H1 (cell line): Measurements from ENCODE around the gene SCD. TPM values are rescaled to one million over a fixed set of nuclear protein-coding genes. Genes with fewer than 3 reads are reported as not detected.
A peak's percentile ranks its signal among the peaks of the same experiment; 100 is the strongest.

Experiments used
- CTCF ChIA-PET: fragments of 300-600 bp; sonication (Branson Sonifier 250); formaldehyde crosslinking; loops from one replicate; lab custom pipeline; 2021; ENCODE audit not compliant: partially characterized antibody; lab: Charles Lee
- POLR2A ChIA-PET: fragments of 300-600 bp; sonication (Branson Sonifier 250); formaldehyde crosslinking; loops from one replicate; lab custom pipeline; 2021; ENCODE audit warnings: inconsistent platforms; ENCODE audit not compliant: partially characterized antibody; lab: Charles Lee
- DNase-seq, 2 experiments: peaks; one replicate each; pipeline versions ENCODE4 v3.0.0 to v3.0.0-alpha.2; 2010 to 2022; ENCODE audit warnings: low spot score in 2 of 2, low read depth in 1 of 2, mixed read lengths in 1 of 2
- FAIRE-seq: peaks from 2 replicates; lab custom pipeline; 2011; peaks lifted over from hg19 to GRCh38; lab: Jason Lieb, UNC
- H2AFZ ChIP-seq: 2 replicates; pipeline ENCODE4 v1.8.1; 2012; ENCODE audit warnings: low read length, inconsistent platforms
- H2AK5ac ChIP-seq: 2 replicates; pipeline ENCODE4 v1.6.1; 2013; ENCODE audit warnings: low read depth, low read length
- H2BK120ac ChIP-seq: replicated peaks from 2 replicates; pipeline ENCODE3; 2013; ENCODE audit warnings: low read depth, low read length, inconsistent platforms
- H2BK12ac ChIP-seq: 2 replicates; pipeline ENCODE4 v1.6.1; 2013; ENCODE audit warnings: low read depth, low read length
- H2BK15ac ChIP-seq: 2 replicates; pipeline ENCODE4 v1.6.1; 2013; ENCODE audit warnings: low read length
- H2BK20ac ChIP-seq: 2 replicates; pipeline ENCODE4 v1.6.1; 2013; ENCODE audit warnings: low read length
- H2BK5ac ChIP-seq: 2 replicates; pipeline ENCODE4 v1.6.1; 2013; ENCODE audit warnings: low read depth, low read length
- H3K14ac ChIP-seq: 2 replicates; pipeline ENCODE4 v1.6.1; 2013; ENCODE audit warnings: inconsistent platforms; ENCODE audit not compliant: insufficient read length
- H3K18ac ChIP-seq: 2 replicates; pipeline ENCODE4 v1.6.1; 2013; ENCODE audit warnings: low read length; ENCODE audit errors: extremely low read depth
- H3K23ac ChIP-seq: 2 replicates; pipeline ENCODE4 v1.6.1; 2013; ENCODE audit warnings: inconsistent platforms; ENCODE audit not compliant: insufficient read length
- H3K23me2 ChIP-seq: 2 replicates; pipeline ENCODE4 v1.6.1; 2013; ENCODE audit warnings: low read depth, low read length
- H3K27ac ChIP-seq: 2 replicates; pipeline ENCODE4 v1.6.1; 2011; ENCODE audit warnings: low read depth, low read length, inconsistent platforms
- H3K27me3 ChIP-seq, 4 experiments: replicated peaks in 1 of 4; 1 replicate in 1 of 4; 2 replicates in 3 of 4; pipeline versions ENCODE4 v1.6.1 to v1.8.1; 2011 to 2013; ENCODE audit warnings: low read length in 3 of 4, mild to moderate bottlenecking in 3 of 4, inconsistent platforms in 2 of 4, mixed read lengths in 2 of 4, moderate library complexity in 1 of 4; ENCODE audit not compliant: control insufficient read depth in 3 of 4, insufficient read depth in 3 of 4; ENCODE audit errors: extremely low read depth in 1 of 4
- H3K36me3 ChIP-seq, 4 experiments: 2 replicates each; pipeline versions ENCODE4 v1.6.1 to v1.8.1; 2011 to 2013; ENCODE audit warnings: mild to moderate bottlenecking in 4 of 4, low read length in 3 of 4, moderate library complexity in 2 of 4, control low read depth in 1 of 4, inconsistent platforms in 1 of 4; ENCODE audit not compliant: insufficient read depth in 4 of 4, control insufficient read depth in 2 of 4
- H3K4ac ChIP-seq: replicated peaks from 2 replicates; pipeline ENCODE3; 2013; ENCODE audit warnings: low read length, low read depth, mixed read lengths, inconsistent platforms; ENCODE audit not compliant: insufficient read length
- H3K4me1 ChIP-seq, 4 experiments: replicated peaks in 1 of 4; 1 replicate in 1 of 4; 2 replicates in 3 of 4; pipeline versions ENCODE4 v1.6.1 to v1.8.1; 2011 to 2013; ENCODE audit warnings: low read length in 3 of 4, inconsistent platforms in 2 of 4, mixed read lengths in 1 of 4; ENCODE audit not compliant: insufficient read depth in 4 of 4, control insufficient read depth in 3 of 4
- H3K4me2 ChIP-seq, 2 experiments: 2 replicates each; pipeline versions ENCODE4 v1.6.1 to v1.8.1; 2011 to 2013; ENCODE audit warnings: low read depth in 2 of 2, low read length in 2 of 2, control low read depth in 1 of 2, inconsistent platforms in 1 of 2, mild to moderate bottlenecking in 1 of 2; ENCODE audit not compliant: insufficient read depth in 1 of 2
- H3K4me3 ChIP-seq, 4 experiments: fragments of 200-600, 300-600 bp in 1 of 4; sonication (generic), shearing (Covaris generic), sonication (Bioruptor Twin) in 1 of 4; 2 replicates each; pipeline versions ENCODE4 v1.5.1 to v1.8.1; 2011 to 2016; ENCODE audit warnings: low read length in 4 of 4, low read depth in 3 of 4, control low read depth in 2 of 4, inconsistent platforms in 2 of 4, mild to moderate bottlenecking in 2 of 4, mixed read lengths in 1 of 4, moderate library complexity in 1 of 4; ENCODE audit not compliant: insufficient read depth in 2 of 4; ENCODE audit errors: extremely low read depth in 1 of 4
- H3K56ac ChIP-seq: replicated peaks from 2 replicates; pipeline ENCODE3; 2013; ENCODE audit warnings: low read depth, mild to moderate bottlenecking, mixed read lengths, low read length, inconsistent platforms; ENCODE audit not compliant: insufficient read length
- H3K79me1 ChIP-seq: 2 replicates; pipeline ENCODE4 v1.6.1; 2013; ENCODE audit warnings: low read depth, low read length, control low read depth
- H3K79me2 ChIP-seq, 2 experiments: 2 replicates each; pipeline versions ENCODE4 v1.6.1 to v1.8.1; 2012 to 2013; ENCODE audit warnings: low read length in 2 of 2, mild to moderate bottlenecking in 2 of 2, inconsistent platforms in 1 of 2; ENCODE audit not compliant: insufficient read depth in 2 of 2, control insufficient read depth in 1 of 2
- H3K9ac ChIP-seq, 4 experiments: replicated peaks in 1 of 4; 1 replicate in 1 of 4; 2 replicates in 3 of 4; pipeline versions ENCODE4 v1.6.1 to v1.8.1; 2011 to 2013; ENCODE audit warnings: low read depth in 3 of 4, low read length in 3 of 4, control low read depth in 2 of 4, mild to moderate bottlenecking in 2 of 4, moderate library complexity in 2 of 4, inconsistent platforms in 1 of 4; ENCODE audit errors: extremely low read depth in 1 of 4
- H3K9me3 ChIP-seq, 2 experiments: 2 replicates each; pipeline versions ENCODE4 v1.6.1 to v1.8.1; 2012 to 2013; ENCODE audit warnings: mild to moderate bottlenecking in 2 of 2, moderate library complexity in 2 of 2, control low read depth in 1 of 2, inconsistent platforms in 1 of 2, low read depth in 1 of 2, low read length in 1 of 2, mixed read lengths in 1 of 2; ENCODE audit not compliant: insufficient read depth in 2 of 2
- H4K20me1 ChIP-seq, 2 experiments: replicated peaks in 1 of 2; 2 replicates each; pipeline versions ENCODE3 to v1.8.1; 2011 to 2013; ENCODE audit warnings: inconsistent platforms in 2 of 2, low read length in 2 of 2, mild to moderate bottlenecking in 1 of 2; ENCODE audit not compliant: insufficient read depth in 2 of 2, control insufficient read depth in 1 of 2
- H4K5ac ChIP-seq: 2 replicates; pipeline ENCODE4 v1.6.1; 2013; ENCODE audit warnings: low read length, low read depth, mixed read lengths, inconsistent platforms; ENCODE audit not compliant: insufficient read length
- H4K8ac ChIP-seq: 2 replicates; pipeline ENCODE4 v1.8.0; 2013; ENCODE audit warnings: mild to moderate bottlenecking, moderate library complexity, low read length, inconsistent platforms; ENCODE audit not compliant: insufficient read depth; ENCODE audit errors: extremely low read depth
- H4K91ac ChIP-seq: replicated peaks from 2 replicates; pipeline ENCODE3; 2013; ENCODE audit warnings: low read length, mixed read lengths, inconsistent platforms; ENCODE audit not compliant: insufficient read length
- HDAC2 ChIP-seq, 2 experiments: fragments of 300-600 bp in 1 of 2; sonication (generic) in 1 of 2; IDR thresholded peaks; 2 replicates each; pipeline ENCODE4 v1.6.1; 2011 to 2012; ENCODE audit warnings: low read depth in 2 of 2, low read length in 2 of 2, mild to moderate bottlenecking in 2 of 2, moderate library complexity in 2 of 2, borderline replicate concordance in 1 of 2, inconsistent platforms in 1 of 2
- MAX ChIP-seq: IDR thresholded peaks from 2 replicates; pipeline ENCODE4 v1.6.1; 2012; ENCODE audit warnings: inconsistent platforms
- POLR2A ChIP-seq, 2 experiments: IDR thresholded peaks; 1 replicate in 1 of 2; 2 replicates in 1 of 2; pipeline ENCODE4 v1.6.1; 2011; ENCODE audit warnings: low read depth in 2 of 2, low read length in 2 of 2, mild to moderate bottlenecking in 2 of 2; ENCODE audit errors: control extremely low read depth in 1 of 2
- POU5F1 ChIP-seq: IDR thresholded peaks from 2 replicates; pipeline ENCODE4 v1.6.1; 2011; ENCODE audit warnings: low read depth, mild to moderate bottlenecking, low read length, moderate library complexity
- RAD21 ChIP-seq, 2 experiments: IDR thresholded peaks in 1 of 2; conservative IDR thresholded peaks in 1 of 2; 2 replicates each; pipeline ENCODE4 v1.6.1; 2011; ENCODE audit warnings: low read depth in 2 of 2, low read length in 2 of 2, improper control_type of control experiment in 1 of 2, inconsistent platforms in 1 of 2, mild to moderate bottlenecking in 1 of 2, moderate library complexity in 1 of 2
- RXRA ChIP-seq: IDR thresholded peaks from 2 replicates; pipeline ENCODE4 v1.6.1; 2011; ENCODE audit warnings: low read depth, mild to moderate bottlenecking, low read length, moderate library complexity; ENCODE audit not compliant: insufficient read depth
- SP4 ChIP-seq: IDR thresholded peaks from 2 replicates; pipeline ENCODE4 v1.6.1; 2012; ENCODE audit warnings: low read length, inconsistent platforms
- SUZ12 ChIP-seq: fragments of 200-600 bp; sonication (generic); IDR thresholded peaks from 2 replicates; pipeline ENCODE4 v1.6.1; 2012; ENCODE audit warnings: mild to moderate bottlenecking, inconsistent platforms, low read length, moderate library complexity, mixed read lengths
- WGBS, 2 experiments: shearing (Covaris generic) in 1 of 2; methylation state at CpG; one replicate each; pipeline versions ENCODE4 v1.1.6 to v1.1.7; 2013 to 2015; ENCODE audit warnings: low lambda C conversion rate in 2 of 2, mixed read lengths in 2 of 2, inconsistent platforms in 1 of 2, low coverage in 1 of 2, missing lambda C conversion rate in 1 of 2; ENCODE audit not compliant: insufficient replicate concordance in 2 of 2, insufficient coverage in 1 of 2, insufficient read length in 1 of 2; ENCODE audit errors: extremely low coverage in 1 of 2, missing lambda C conversion rate in 1 of 2; 5-methylcytosine and 5-hydroxymethylcytosine counted together
- polyA plus RNA-seq, 7 experiments: library from polyadenylated mRNA; depleted of rRNA in 3 of 7; stranded (reverse) in 5 of 7; unstranded in 2 of 7; fragments of >200 nt in 5 of 7; fragments of 200-250 nt in 2 of 7; gene quantifications; 1 replicate in 5 of 7; 2 replicates in 1 of 7; 4 replicates in 1 of 7; pipeline versions ENCODE4 v1.2.1 to v1.2.3, GENCODE V29; 2011 to 2013; ENCODE audit warnings: missing spikeins in 2 of 7, mixed read lengths in 2 of 7
- total RNA-seq: library from RNA; stranded (reverse); fragmentation: NEBNext Ultra II Directional; extraction: Animal tissue kit (Norgen Biotek cat#: 25700); gene quantifications from 2 replicates; pipeline ENCODE4 v1.2.1, GENCODE V29; 2021

Gene SCD
- total and polyA plus RNA-seq, 2 of the 8 experiments (the other 6 are each of a cell fraction or from before 2014, with no cell fraction given): 397 to 621 TPM

- H4K20me1 ChIP-seq: peaks cover 9 to 15% of the 10 kb centered on the region in 2 experiments
- H3K79me2 ChIP-seq: peaks cover 23 to 30% of the 10 kb centered on the region in 2 experiments
- H3K14ac ChIP-seq: no peak overlapping the region
- H4K8ac ChIP-seq: no peak overlapping the region
- 65% methylated on average over 3 of the region's 3 CpGs; no CpG with 5 or more reads in 1 of the 2 experiments for WGBS, 2 experiments
- H2BK15ac ChIP-seq: 0 out of 2 replicates have a peak overlapping the region, but pooled peaks have one; percentile 67
- H3K9me3 ChIP-seq: no peaks in the 10 kb centered on the region
- DNase-seq: no peak
- ChIA-PET CTCF (interaction anchor here (0.7 to 21.7 kb wide), 8 partner anchors 10 to 173 kb away, joined by 3 to 226 read pairs (median 6); partner anchors contain the start of genes PKD2L1 and SEC31B), POLR2A (interaction anchor here (0.7 to 9.6 kb wide), 6 partner anchors 11 to 184 kb away, joined by 3 to 103 read pairs (median 9); partner anchors contain the start of gene PKD2L1)
- no peak overlapping the region for H2BK5ac ChIP-seq
- no peak overlapping the region for H3K18ac ChIP-seq
- no peak overlapping the region for H3K9ac ChIP-seq
- 0 out of 2 replicates have a peak, but pooled peaks cover 5% of the 10 kb centered on the region for H3K79me1 ChIP-seq
- H3K4ac ChIP-seq: no peak overlapping the region
- H3K4me1 ChIP-seq: peaks cover 11 to 29% (median 17%) of the 10 kb centered on the region in 4 experiments
- H3K23ac ChIP-seq: no peak overlapping the region
- no peak overlapping the region for H4K91ac ChIP-seq
- no peak overlapping the region for H2BK20ac ChIP-seq
- H3K36me3 ChIP-seq: peaks cover 7 to 14% (median 11%) of the 10 kb centered on the region in 4 experiments; a peak in 6 of 8 replicates
- peaks cover 14% of the 10 kb centered on the region for H3K23me2 ChIP-seq
- H3K27ac ChIP-seq: no peak overlapping the region
- H3K56ac ChIP-seq: no peak overlapping the region
- no peak overlapping the region for H2BK120ac ChIP-seq
- H4K5ac ChIP-seq: no peak overlapping the region
- no peak overlapping the region for H2AFZ ChIP-seq
- H3K4me3 ChIP-seq: no peak overlapping the region
- no peak for FAIRE-seq
- no peak overlapping the region for H2BK12ac ChIP-seq
- no peak overlapping the region for H2AK5ac ChIP-seq
- TF ChIP-seq POU5F1 (no peak), POLR2A (IDR thresholded peaks at IDR 0.05; ENCODE audit: control extremely low read depth in 1 of 2, low read depth in 2 of 2, low read length in 2 of 2) (no peak), RXRA (no peak), RAD21 (IDR thresholded peaks at IDR 0.05 in 1 of 2, conservative IDR thresholded peaks at IDR 0.05 in 1 of 2; ENCODE audit: low read depth in 2 of 2, low read length in 2 of 2) (no peak), HDAC2 (IDR thresholded peaks at IDR 0.05; ENCODE audit: borderline replicate concordance in 1 of 2, low read depth in 2 of 2, low read length in 2 of 2) (no peak), SP4 (no peak), MAX (no peak), SUZ12 (no peak)
- H3K27me3 ChIP-seq: no peaks in the 10 kb centered on the region; a peak in 2 of 7 replicates
- H3K4me2 ChIP-seq: no peak overlapping the region
These were observed 2.7 kb upstream of the SCD start for GRCh38 chr10:100344241-100344788.
